ENCODE results near the gene NATD1.

The NATD1 gene

DNA sequence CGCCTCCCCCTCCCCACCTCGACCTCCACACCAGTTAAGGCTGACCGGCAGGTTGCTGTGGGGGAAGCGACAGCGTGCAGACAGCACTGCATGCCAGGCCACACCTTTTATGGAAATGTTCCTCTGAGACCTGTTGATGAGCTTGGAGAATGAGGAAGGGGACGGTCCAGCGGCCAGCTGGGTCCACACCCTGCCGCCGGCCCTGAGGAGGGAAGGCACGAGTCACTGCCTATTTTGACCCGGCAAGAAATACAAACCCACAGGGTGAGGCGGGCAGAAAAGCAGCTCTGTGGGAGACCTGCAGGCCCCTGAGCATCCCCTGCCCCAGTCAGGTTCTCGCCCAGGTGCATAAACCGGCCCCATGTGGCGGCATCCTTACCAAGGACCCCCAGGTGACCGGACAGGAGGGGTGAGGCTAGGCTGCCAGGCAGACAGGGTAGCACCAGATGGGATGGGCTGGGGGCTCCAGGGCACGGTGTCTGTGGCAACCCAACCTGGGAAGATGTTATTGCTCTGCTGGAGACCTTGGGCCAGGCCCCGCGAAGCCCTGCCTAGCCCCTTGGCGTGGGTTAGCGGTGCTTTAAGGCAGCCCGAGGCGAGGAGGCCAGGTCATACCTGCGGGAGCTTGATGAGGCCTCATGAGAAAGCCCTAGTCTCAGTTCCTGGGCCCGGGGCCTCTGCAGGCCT is 12.7 kb downstream of the NATD1 start:
- Histone ChIP-seq H3K9ac (ENCODE audit: low read length) (no peak overlapping the region), H3K36me3 (replicated peaks; ENCODE audit: low read depth, low read length) (no peaks in the 10 kb centered on the region), H3K4me3 (ENCODE audit: low read length) (no peak overlapping the region), H3K9me3 (ENCODE audit: insufficient read depth, low read length) (no peaks in the 10 kb centered on the region), H3K4me1 (ENCODE audit: low read length) (no peaks in the 10 kb centered on the region), H3K27me3 (ENCODE audit: low read depth, low read length) (no peaks in the 10 kb centered on the region), H3K4me2 (ENCODE audit: low read length) (no peak overlapping the region), H3K79me2 (ENCODE audit: low read length) (no peaks in the 10 kb centered on the region), H4K20me1 (ENCODE audit: insufficient read depth, low read length) (no peaks in the 10 kb centered on the region), H3K27ac (ENCODE audit: low read length) (no peak overlapping the region), H2AFZ (ENCODE audit: low read depth, low read length) (no peak overlapping the region)
- TF ChIP-seq, protein P1, sequence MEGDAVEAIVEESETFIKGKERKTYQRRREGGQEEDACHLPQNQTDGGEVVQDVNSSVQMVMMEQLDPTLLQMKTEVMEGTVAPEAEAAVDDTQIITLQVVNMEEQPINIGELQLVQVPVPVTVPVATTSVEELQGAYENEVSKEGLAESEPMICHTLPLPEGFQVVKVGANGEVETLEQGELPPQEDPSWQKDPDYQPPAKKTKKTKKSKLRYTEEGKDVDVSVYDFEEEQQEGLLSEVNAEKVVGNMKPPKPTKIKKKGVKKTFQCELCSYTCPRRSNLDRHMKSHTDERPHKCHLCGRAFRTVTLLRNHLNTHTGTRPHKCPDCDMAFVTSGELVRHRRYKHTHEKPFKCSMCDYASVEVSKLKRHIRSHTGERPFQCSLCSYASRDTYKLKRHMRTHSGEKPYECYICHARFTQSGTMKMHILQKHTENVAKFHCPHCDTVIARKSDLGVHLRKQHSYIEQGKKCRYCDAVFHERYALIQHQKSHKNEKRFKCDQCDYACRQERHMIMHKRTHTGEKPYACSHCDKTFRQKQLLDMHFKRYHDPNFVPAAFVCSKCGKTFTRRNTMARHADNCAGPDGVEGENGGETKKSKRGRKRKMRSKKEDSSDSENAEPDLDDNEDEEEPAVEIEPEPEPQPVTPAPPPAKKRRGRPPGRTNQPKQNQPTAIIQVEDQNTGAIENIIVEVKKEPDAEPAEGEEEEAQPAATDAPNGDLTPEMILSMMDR (IDR thresholded peaks at IDR 0.05; ENCODE audit: low read depth, low read length): no peak
- no peak for TF ChIP-seq EZH2phosphoT487 (IDR thresholded peaks at IDR 0.05; ENCODE audit: low read depth)

- Histone ChIP-seq H2AFZ (ENCODE audit: low read depth, low read length) (no peak overlapping the region), H3K9ac (ENCODE audit: low read length) (no peak overlapping the region), H3K4me2 (ENCODE audit: low read length) (no peak overlapping the region), H3K4me3 (ENCODE audit: low read length) (no peak overlapping the region), H3K79me2 (ENCODE audit: low read length) (no peaks in the 10 kb centered on the region), H3K4me1 (ENCODE audit: low read length) (no peaks in the 10 kb centered on the region), H3K27ac (ENCODE audit: low read length) (no peak overlapping the region), H3K36me3 (replicated peaks; ENCODE audit: low read depth, low read length) (no peaks in the 10 kb centered on the region), H3K27me3 (ENCODE audit: low read depth, low read length) (no peaks in the 10 kb centered on the region), H3K9me3 (ENCODE audit: insufficient read depth, low read length) (no peaks in the 10 kb centered on the region), H4K20me1 (ENCODE audit: insufficient read depth, low read length) (no peaks in the 10 kb centered on the region)
- no peak for TF ChIP-seq EZH2phosphoT487 (IDR thresholded peaks at IDR 0.05; ENCODE audit: low read depth)
- TF ChIP-seq, protein P1 (IDR thresholded peaks at IDR 0.05; ENCODE audit: low read depth, low read length): no peak
Observed at GRCh38 chr17:21239680-21240368, 13.4 kb downstream of the NATD1 start.

DNA sequence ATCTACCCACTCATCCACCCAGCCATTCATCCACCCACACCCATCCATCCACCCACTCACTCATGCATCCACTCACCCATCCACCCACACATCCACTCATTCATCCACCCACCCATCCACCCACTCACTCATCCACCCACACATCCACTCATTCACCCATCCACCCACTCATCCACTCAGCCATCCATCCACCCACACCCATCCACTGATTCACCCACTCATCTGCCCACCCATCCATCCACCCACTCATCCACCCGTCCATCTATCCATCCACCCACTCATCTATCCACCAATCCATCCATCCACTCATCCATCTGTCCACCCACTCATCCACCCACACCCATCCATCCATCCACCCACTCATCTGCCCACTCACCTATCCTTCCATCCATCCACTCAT is 17.3 kb downstream of the NATD1 start:
- H3K27ac ChIP-seq (ENCODE audit: low read length): no peak overlapping the region
- TF ChIP-seq, protein P1 (IDR thresholded peaks at IDR 0.05; ENCODE audit: low read depth, low read length): no peak
- H3K4me2 ChIP-seq (ENCODE audit: low read length): no peak overlapping the region
- no peaks in the 10 kb centered on the region for H4K20me1 ChIP-seq (ENCODE audit: insufficient read depth, low read length)
- no peak overlapping the region for H2AFZ ChIP-seq (ENCODE audit: low read depth, low read length)
- no peaks in the 10 kb centered on the region for H3K4me1 ChIP-seq (ENCODE audit: low read length)
- H3K79me2 ChIP-seq (ENCODE audit: low read length): no peaks in the 10 kb centered on the region
- no peaks in the 10 kb centered on the region for H3K9me3 ChIP-seq (ENCODE audit: insufficient read depth, low read length)
- no peaks in the 10 kb centered on the region for H3K36me3 ChIP-seq (replicated peaks; ENCODE audit: low read depth, low read length)
- no peak overlapping the region for H3K4me3 ChIP-seq (ENCODE audit: low read length)
- H3K27me3 ChIP-seq (ENCODE audit: low read depth, low read length): no peaks in the 10 kb centered on the region
- no peak overlapping the region for H3K9ac ChIP-seq (ENCODE audit: low read length)

DNA sequence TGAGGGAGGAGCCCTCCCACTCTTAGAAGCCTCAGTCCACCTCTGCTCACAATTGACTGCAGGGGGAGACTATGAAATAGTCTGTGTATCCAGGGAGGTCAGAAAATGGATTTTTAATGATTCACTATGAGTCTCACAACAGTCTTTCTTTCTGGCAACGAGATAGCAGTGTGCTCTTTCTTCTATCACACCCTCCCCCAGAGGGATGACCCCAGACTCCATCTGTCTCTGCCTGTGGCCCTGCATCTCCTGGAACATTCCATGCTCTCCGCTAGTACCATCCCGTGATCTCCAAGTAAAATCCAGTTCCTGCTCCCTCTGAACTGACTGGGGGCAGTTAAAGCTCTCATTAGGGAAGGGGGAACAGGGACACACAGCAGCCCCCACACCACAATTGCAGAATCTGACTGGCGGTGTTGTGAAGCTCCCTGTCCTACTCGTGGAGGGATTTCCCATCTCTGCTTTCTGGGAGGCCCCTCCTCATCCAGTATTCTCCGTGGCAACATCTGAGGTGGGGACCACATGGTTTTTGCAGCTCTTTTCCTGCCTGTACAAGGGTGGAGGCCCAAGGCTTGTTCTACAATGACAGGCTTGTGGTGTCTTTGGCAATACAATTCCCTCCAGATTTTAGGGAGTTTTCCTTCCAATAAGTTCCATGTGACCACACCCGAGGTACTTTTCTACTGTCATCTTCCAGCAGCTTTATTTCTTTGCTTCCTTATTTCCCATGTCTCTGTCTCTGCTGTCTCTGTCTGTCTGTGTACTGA is 19.4 kb downstream of the NATD1 start:
- H2AFZ ChIP-seq (ENCODE audit: low read depth, low read length): no peak overlapping the region
- H3K4me1 ChIP-seq (ENCODE audit: low read length): no peaks in the 10 kb centered on the region
- H3K4me3 ChIP-seq (ENCODE audit: low read length): no peak overlapping the region
- H3K79me2 ChIP-seq (ENCODE audit: low read length): no peaks in the 10 kb centered on the region
- no peaks in the 10 kb centered on the region for H3K36me3 ChIP-seq (replicated peaks; ENCODE audit: low read depth, low read length)
- no peak overlapping the region for H3K9ac ChIP-seq (ENCODE audit: low read length)
- no peaks in the 10 kb centered on the region for H3K9me3 ChIP-seq (ENCODE audit: insufficient read depth, low read length)
- H3K27ac ChIP-seq (ENCODE audit: low read length): no peak overlapping the region
- H4K20me1 ChIP-seq (ENCODE audit: insufficient read depth, low read length): no peaks in the 10 kb centered on the region
- no peak overlapping the region for H3K4me2 ChIP-seq (ENCODE audit: low read length)
- no peak for TF ChIP-seq EZH2phosphoT487 (IDR thresholded peaks at IDR 0.05; ENCODE audit: low read depth)
- TF ChIP-seq, protein P1 (IDR thresholded peaks at IDR 0.05; ENCODE audit: low read depth, low read length): no peak
- no peaks in the 10 kb centered on the region for H3K27me3 ChIP-seq (ENCODE audit: low read depth, low read length)
